IMR-90 (cell line): ENCODE measurements around the gene NMB. TPM values are rescaled to one million over a fixed set of nuclear protein-coding genes. Genes with fewer than 3 reads are reported as not detected.

ENCODE experiments used
- ATAC-seq: fragments of 200-7000 bp; cut with Tn5 transposase; 2 replicates; pipeline ENCODE4 v1.9.1; 2020; ENCODE audit warnings: low read depth, mild to moderate bottlenecking, moderate library complexity
- BruUV-seq: library from RNA; stranded (reverse); fragments of 400-500 nt; replicated peaks from 2 replicates; lab custom pipeline; 2021; lab: Mats Ljungman, UMichigan
- CTCF ChIA-PET: fragments of 300-600 bp; formaldehyde crosslinking; extraction: SDS; loops from one replicate; lab custom pipeline; 2021; ENCODE audit warnings: antibody characterized with exemption; lab: Yijun Ruan, JAX
- POLR2A ChIA-PET: fragments of 300-600 bp; sonication (Branson Sonifier 250); formaldehyde crosslinking; loops from one replicate; lab custom pipeline; 2022; ENCODE audit warnings: antibody characterized with exemption; ENCODE audit not compliant: unreplicated experiment; lab: Charles Lee
- DNase-seq: peaks from one replicate; pipeline ENCODE4 v3.0.0; 2013
- H2AFZ ChIP-seq: replicated peaks from 2 replicates; pipeline ENCODE3; 2013; ENCODE audit warnings: low read length, mild to moderate bottlenecking; ENCODE audit not compliant: poor library complexity
- H2AK5ac ChIP-seq: 2 replicates; pipeline ENCODE4 v1.6.1; 2013; ENCODE audit warnings: low read depth, low read length, inconsistent platforms
- H2AK9ac ChIP-seq: replicated peaks from 2 replicates; pipeline ENCODE3; 2013; ENCODE audit warnings: mild to moderate bottlenecking, low read depth, low read length, moderate library complexity; ENCODE audit not compliant: poor library complexity
- H2BK120ac ChIP-seq: 2 replicates; pipeline ENCODE4 v1.6.1; 2013; ENCODE audit warnings: low read depth, low read length, inconsistent platforms
- H2BK15ac ChIP-seq: 3 replicates; pipeline ENCODE4 v1.6.1; 2013; ENCODE audit warnings: low read depth, low read length, inconsistent platforms
- H2BK20ac ChIP-seq: 2 replicates; pipeline ENCODE4 v1.6.1; 2013; ENCODE audit warnings: low read depth, mild to moderate bottlenecking, inconsistent platforms, low read length, moderate library complexity
- H2BK5ac ChIP-seq: 2 replicates; pipeline ENCODE4 v1.6.1; 2013; ENCODE audit warnings: mild to moderate bottlenecking, low read depth, low read length, inconsistent platforms; ENCODE audit not compliant: poor library complexity, severe bottlenecking
- H3K14ac ChIP-seq: replicated peaks from 2 replicates; pipeline ENCODE4 v1.6.1; 2013; ENCODE audit warnings: low read depth, low read length, inconsistent platforms
- H3K18ac ChIP-seq: 2 replicates; pipeline ENCODE4 v1.6.1; 2013; ENCODE audit warnings: low read depth, low read length, control low read depth
- H3K23ac ChIP-seq: 2 replicates; pipeline ENCODE4 v1.6.1; 2013; ENCODE audit warnings: low read depth, low read length, inconsistent platforms
- H3K27ac ChIP-seq: 2 replicates; pipeline ENCODE4 v1.5.1; 2013; ENCODE audit warnings: mild to moderate bottlenecking, control low read depth, low read length; ENCODE audit not compliant: insufficient read depth
- H3K27me3 ChIP-seq: 2 replicates; pipeline ENCODE4 v1.6.1; 2013; ENCODE audit warnings: low read length; ENCODE audit not compliant: control insufficient read depth, insufficient read depth
- H3K36me3 ChIP-seq: 2 replicates; pipeline ENCODE4 v1.6.1; 2013; ENCODE audit warnings: low read length, mixed read lengths; ENCODE audit not compliant: control insufficient read depth, insufficient read depth
- H3K4ac ChIP-seq: 2 replicates; pipeline ENCODE4 v1.6.1; 2013; ENCODE audit warnings: low read depth, low read length, inconsistent platforms
- H3K4me1 ChIP-seq: 2 replicates; pipeline ENCODE4 v1.6.1; 2013; ENCODE audit warnings: low read length, mixed read lengths; ENCODE audit not compliant: control insufficient read depth, insufficient read depth
- H3K4me2 ChIP-seq: 2 replicates; pipeline ENCODE4 v1.6.1; 2013; ENCODE audit warnings: low read depth, mild to moderate bottlenecking, control low read depth, low read length, moderate library complexity
- H3K4me3 ChIP-seq: 2 replicates; pipeline ENCODE4 v1.5.1; 2013; ENCODE audit warnings: low read depth, mild to moderate bottlenecking, control low read depth, low read length, moderate library complexity; ENCODE audit not compliant: insufficient read depth
- H3K56ac ChIP-seq: 2 replicates; pipeline ENCODE4 v1.6.1; 2013; ENCODE audit warnings: low read length, inconsistent platforms; ENCODE audit not compliant: insufficient read depth; ENCODE audit errors: extremely low read depth
- H3K79me1 ChIP-seq, 2 experiments: 2 replicates each; pipeline ENCODE4 v1.6.1; 2013; ENCODE audit warnings: low read length in 2 of 2, inconsistent platforms in 1 of 2, low read depth in 1 of 2
- H3K9ac ChIP-seq: 2 replicates; pipeline ENCODE4 v1.6.1; 2013; ENCODE audit warnings: low read depth, low read length, control low read depth
- H3K9me1 ChIP-seq: 2 replicates; pipeline ENCODE4 v1.6.1; 2013; ENCODE audit warnings: low read length, inconsistent platforms; ENCODE audit not compliant: insufficient read depth
- H3K9me3 ChIP-seq: 2 replicates; pipeline ENCODE4 v1.6.1; 2013; ENCODE audit warnings: low read length; ENCODE audit not compliant: control insufficient read depth, insufficient read depth
- H4K20me1 ChIP-seq: 2 replicates; pipeline ENCODE4 v1.6.1; 2013; ENCODE audit warnings: low read length, inconsistent platforms; ENCODE audit not compliant: insufficient read depth
- H4K5ac ChIP-seq: 2 replicates; pipeline ENCODE4 v1.6.1; 2013; ENCODE audit warnings: mild to moderate bottlenecking, low read depth, low read length, control low read depth
- H4K8ac ChIP-seq, 2 experiments: 2 replicates each; pipeline ENCODE4 v1.6.1; 2013; ENCODE audit warnings: low read depth in 2 of 2, low read length in 2 of 2, control low read depth in 1 of 2, inconsistent platforms in 1 of 2
- H4K91ac ChIP-seq: 2 replicates; pipeline ENCODE4 v1.6.1; 2013; ENCODE audit warnings: low read depth, low read length, inconsistent platforms; ENCODE audit not compliant: insufficient read depth
- BHLHE40 ChIP-seq: fragments of 150-350 bp; IDR thresholded peaks from 2 replicates; pipeline ENCODE4 v1.6.1; 2016; ENCODE audit warnings: mild to moderate bottlenecking, low read depth, low read length
- CEBPB ChIP-seq: IDR thresholded peaks from 2 replicates; pipeline ENCODE4 v1.6.1; 2012; ENCODE audit warnings: low read depth, low read length, improper control_type of control experiment
- CHD1 ChIP-seq: IDR thresholded peaks from 2 replicates; pipeline ENCODE4 v1.6.1; 2012; ENCODE audit warnings: low read depth, low read length, improper control_type of control experiment
- CTCF ChIP-seq: conservative IDR thresholded peaks from 2 replicates; pipeline ENCODE4 v1.5.1; 2012; ENCODE audit warnings: mild to moderate bottlenecking, low read depth, low read length, improper control_type of control experiment
- ELK1 ChIP-seq: fragments of 150-350 bp; IDR thresholded peaks from 2 replicates; pipeline ENCODE4 v1.6.1; 2016; ENCODE audit warnings: low read depth, mild to moderate bottlenecking, low read length, moderate library complexity, borderline replicate concordance
- FOS ChIP-seq: fragments of 150-350 bp; IDR thresholded peaks from 2 replicates; pipeline ENCODE4 v1.6.1; 2016; ENCODE audit warnings: low read depth, low read length
- MAFK ChIP-seq: IDR thresholded peaks from 2 replicates; pipeline ENCODE4 v1.6.1; 2012; ENCODE audit warnings: low read depth, low read length, improper control_type of control experiment
- MAZ ChIP-seq: IDR thresholded peaks from 2 replicates; pipeline ENCODE4 v1.6.1; 2012; ENCODE audit warnings: low read depth, mild to moderate bottlenecking, low read length, improper control_type of control experiment, moderate library complexity, borderline replicate concordance
- MXI1 ChIP-seq: IDR thresholded peaks from 2 replicates; pipeline ENCODE4 v1.6.1; 2012; ENCODE audit warnings: low read depth, mild to moderate bottlenecking, low read length, moderate library complexity, borderline replicate concordance
- NFE2L2 ChIP-seq: fragments of 150-350 bp; IDR thresholded peaks from 2 replicates; pipeline ENCODE4 v1.6.1; 2016; ENCODE audit warnings: low read depth, mild to moderate bottlenecking, low read length
- POLR2A ChIP-seq: IDR thresholded peaks from 2 replicates; pipeline ENCODE4 v1.6.1; 2012; ENCODE audit warnings: mild to moderate bottlenecking, low read depth, low read length
- RAD21 ChIP-seq: IDR thresholded peaks from 2 replicates; pipeline ENCODE4 v1.6.1; 2012; ENCODE audit warnings: low read length, improper control_type of control experiment
- RCOR1 ChIP-seq: IDR thresholded peaks from 2 replicates; pipeline ENCODE4 v1.6.1; 2012; ENCODE audit warnings: mild to moderate bottlenecking, low read length, improper control_type of control experiment; ENCODE audit not compliant: insufficient replicate concordance
- RFX5 ChIP-seq: IDR thresholded peaks from 2 replicates; pipeline ENCODE4 v1.8.0; 2012; ENCODE audit warnings: low read depth, mild to moderate bottlenecking, low read length, moderate library complexity
- SMC3 ChIP-seq: fragments of 150-350 bp; IDR thresholded peaks from 2 replicates; pipeline ENCODE4 v1.6.1; 2016; ENCODE audit warnings: low read depth, mild to moderate bottlenecking, antibody characterized with exemption, low read length, moderate library complexity
- WGBS, 2 experiments: methylation state at CpG; one replicate each; pipeline versions ENCODE4 v1.1.5 to v1.1.7; 2013; ENCODE audit warnings: missing lambda C conversion rate in 2 of 2; ENCODE audit not compliant: insufficient read length in 1 of 2; ENCODE audit errors: extremely low coverage in 2 of 2; 5-methylcytosine and 5-hydroxymethylcytosine counted together
- dilution Hi-C: fragments of 300-500 bp; cut with HindIII; formaldehyde crosslinking; loops from one replicate; pipeline ENCODE4 v1.14.3; 2018; ENCODE audit warnings: low sequenced_read_pairs; ENCODE audit not compliant: unreplicated experiment
- in situ Hi-C: fragments of 300-500 bp; cut with MboI; formaldehyde crosslinking; loops from 3 replicates; pipeline ENCODE4 v1.14.3; 2019; ENCODE audit warnings: low sequenced_read_pairs, inconsistent platforms, mixed read lengths
- intact Hi-C: fragments of 100-400 bp; cut with micrococcal nuclease; formaldehyde crosslinking; loops from 2 replicates; pipeline ENCODE4 v1.10.0; 2022
- polyA plus RNA-seq, 3 experiments: library from polyadenylated mRNA; depleted of rRNA; stranded (reverse); fragments of >200 nt; gene quantifications; 2 replicates each; pipeline ENCODE4 v1.2.3, GENCODE V29; 2012; ENCODE audit warnings: low replicate concordance in 1 of 3
- total RNA-seq: library from RNA; depleted of rRNA; stranded (reverse); fragments of >200 nt; gene quantifications from 2 replicates; pipeline ENCODE4 v1.2.3, GENCODE V29; 2012

Gene NMB
- total and polyA plus RNA-seq, 2 of the 4 experiments (the other 2 are of a cell fraction): 1.3 to 3.8 TPM

GRCh38 chr15:84658788-84659411 lies 901 bp upstream of the NMB start:
- no peak overlapping the region for H3K14ac ChIP-seq
- H3K36me3 ChIP-seq: no peaks in the 10 kb centered on the region
- H3K4me1 ChIP-seq: peaks cover 7% of the 10 kb centered on the region
- no peak overlapping the region; the same call in 1 of the 2 replicates for H3K4me2 ChIP-seq
- peak overlapping the region; percentile 89 for H2AFZ ChIP-seq
- H3K4ac ChIP-seq: no peak overlapping the region
- H2BK120ac ChIP-seq: no peak overlapping the region
- peak overlapping the region; percentile 25; the same call in 1 of the 2 replicates for H2AK5ac ChIP-seq
- no peak overlapping the region for H3K27ac ChIP-seq
- dilution Hi-C loops (no loop called here), intact Hi-C loops (loop anchor here (5.0 kb wide), 2 partner anchors 72 to 383 kb away; no protein-coding TSS in a partner anchor), in situ Hi-C loops (no loop called here)
- no peak overlapping the region for H2BK15ac ChIP-seq
- no peak overlapping the region for H3K4me3 ChIP-seq
- H4K5ac ChIP-seq: peak overlapping the region; percentile 9; the same call in 1 of the 2 replicates
- DNase-seq: no peak
- H4K91ac ChIP-seq: no peak overlapping the region
- peak overlapping the region; percentile 68 for H2AK9ac ChIP-seq
- POLR2A ChIA-PET: interaction anchor here (0.5 kb wide), 1 partner anchor 27 kb away, joined by 3 read pairs; no protein-coding TSS in a partner anchor
- peaks cover under 1 to 20% of the 10 kb centered on the region in 2 experiments; a peak in 3 of 4 replicates for H3K79me1 ChIP-seq
- H2BK5ac ChIP-seq: no peak overlapping the region
- peak overlapping the region; percentile 26 to 79; a peak in 2 of 4 replicates for H4K8ac ChIP-seq
- H3K23ac ChIP-seq: no peak overlapping the region
- H3K56ac ChIP-seq: no peak overlapping the region
- no peak overlapping the region for H3K18ac ChIP-seq
- no peaks in the 10 kb centered on the region for H4K20me1 ChIP-seq
- H3K9ac ChIP-seq: no peak overlapping the region
- CTCF ChIA-PET: interaction anchor here (0.6 kb wide), 1 partner anchor 427 kb away, joined by 6 read pairs; no protein-coding TSS in a partner anchor
- no peaks in the 10 kb centered on the region for H3K27me3 ChIP-seq
- no peak overlapping the region for H2BK20ac ChIP-seq
- ATAC-seq: no peak
- WGBS, 2 experiments: 0% methylated on average over 1 of the region's 7 CpGs; no CpG with 5 or more reads in 1 of the 2 experiments
- H3K9me3 ChIP-seq: no peaks in the 10 kb centered on the region
- H3K9me1 ChIP-seq: peaks cover 8% of the 10 kb centered on the region; the same call in 1 of the 2 replicates
- no TSS peak for BruUV-seq
- TF ChIP-seq BHLHE40: no peak
- TF ChIP-seq MXI1: no peak
- no peak for TF ChIP-seq ELK1
- no peak for TF ChIP-seq SMC3
- TF ChIP-seq RFX5: no peak
- no peak for TF ChIP-seq RAD21
- no peak for TF ChIP-seq CTCF
- TF ChIP-seq MAZ: no peak
- TF ChIP-seq NFE2L2: no peak
- no peak for TF ChIP-seq CHD1
- no peak for TF ChIP-seq CEBPB
- no peak for TF ChIP-seq POLR2A
- no peak for TF ChIP-seq FOS
- TF ChIP-seq RCOR1: no peak
- no peak for TF ChIP-seq MAFK
